HG03139 (cell line): ENCODE results near the gene SUPT3H.

Source experiments
- ATAC-seq: cut with Tn5 transposase; IDR thresholded peaks from one replicate; pipeline ENCODE4 v1.9.1; 2021; ENCODE audit not compliant: unreplicated experiment

Gene SUPT3H

GRCh38 chr6:45260696-45261095 lies 117.0 kb downstream of the SUPT3H start:
- no peak for ATAC-seq

GRCh38 chr6:45256697-45257695 lies 120.7 kb downstream of the SUPT3H start:
- no peak for ATAC-seq

GRCh38 chr6:45255434-45255833 lies 122.3 kb downstream of the SUPT3H start:
- no peak for ATAC-seq

GRCh38 chr6:45254253-45254652 lies 123.5 kb downstream of the SUPT3H start:
- ATAC-seq: no peak

- ATAC-seq: no peak
These were observed 124.3 kb downstream of the SUPT3H start for GRCh38 chr6:45253453-45253852.

GRCh38 chr6:45231660-45232059 lies 146.1 kb downstream of the SUPT3H start:
- ATAC-seq: no peak

GRCh38 chr6:45229416-45229815 lies 148.3 kb downstream of the SUPT3H start:
- ATAC-seq: no peak

GRCh38 chr6:45226081-45226480 lies 151.7 kb downstream of the SUPT3H start:
- no peak for ATAC-seq

- ATAC-seq: no peak
These were observed 155.4 kb downstream of the SUPT3H start for GRCh38 chr6:45222380-45222779.

- no peak for ATAC-seq
These were observed 162.0 kb downstream of the SUPT3H start for GRCh38 chr6:45215759-45216158.

GRCh38 chr6:45212976-45213375 lies 164.8 kb downstream of the SUPT3H start:
- no peak for ATAC-seq

GRCh38 chr6:45209762-45210161 lies 168.0 kb downstream of the SUPT3H start:
- ATAC-seq: no peak

GRCh38 chr6:45206793-45207492 lies 170.8 kb downstream of the SUPT3H start:
- no peak for ATAC-seq

- ATAC-seq: no peak
These were observed 176.2 kb downstream of the SUPT3H start for GRCh38 chr6:45201484-45201883.

GRCh38 chr6:45200510-45200909 lies 177.2 kb downstream of the SUPT3H start:
- ATAC-seq: no peak

GRCh38 chr6:45199554-45199953 lies 178.2 kb downstream of the SUPT3H start:
- ATAC-seq: no peak

GRCh38 chr6:45196121-45196520 lies 181.6 kb downstream of the SUPT3H start:
- ATAC-seq: no peak

- ATAC-seq: no peak
These were observed 182.6 kb downstream of the SUPT3H start for GRCh38 chr6:45195137-45195536.

- no peak for ATAC-seq
These were observed 185.2 kb downstream of the SUPT3H start for GRCh38 chr6:45192556-45192955.

- ATAC-seq: no peak
These were observed 186.3 kb downstream of the SUPT3H start for GRCh38 chr6:45191414-45191813.

GRCh38 chr6:45187836-45188235 lies 189.9 kb downstream of the SUPT3H start:
- ATAC-seq: no peak
